ENCODE data around the gene PALLD.
"Not testable (repeated sequence)": the region's sequence is repeated elsewhere in the genome, so short reads cannot be mapped to it uniquely, and the experiment has no call there.

The PALLD gene

GRCh38 chr4:168682898-168683500 is 186.1 kb downstream of the PALLD start:
- no peak for DNase-seq

- no peak for DNase-seq
These were observed 186.7 kb downstream of the PALLD start for GRCh38 chr4:168683595-168683994.

DNA sequence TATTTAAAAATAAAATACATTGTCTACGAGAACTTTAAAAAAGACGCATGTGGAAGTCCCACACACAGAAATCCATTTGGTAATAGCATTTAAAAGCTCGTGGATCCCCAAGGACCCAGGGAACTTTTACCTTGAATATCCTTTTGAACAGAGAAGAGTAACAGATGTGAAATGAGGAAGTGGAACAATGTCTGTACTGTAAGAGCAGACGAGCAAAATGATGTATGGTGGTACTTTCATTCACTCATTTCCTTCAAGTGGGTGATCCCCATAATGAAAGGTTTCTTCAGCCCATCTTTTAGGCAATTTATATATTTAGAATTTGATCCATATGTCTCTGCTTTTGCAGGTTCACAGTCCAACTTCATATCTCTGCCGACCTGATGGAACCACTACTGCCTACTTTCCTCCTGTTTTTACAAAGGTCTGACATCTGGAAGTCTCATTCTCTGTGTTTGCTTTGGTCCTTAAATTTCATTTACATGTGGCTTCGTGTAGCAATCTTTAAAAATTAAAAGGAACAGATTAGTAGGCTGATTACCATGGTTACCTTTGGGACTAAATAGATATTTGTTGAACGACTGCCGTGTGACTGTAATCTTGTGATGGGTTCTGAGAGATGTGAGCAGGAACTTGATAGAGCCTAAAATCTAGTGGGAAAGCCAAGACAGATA is 188.4 kb downstream of the PALLD start:
- no peak for DNase-seq

GRCh38 chr4:168688584-168688983 is 191.7 kb downstream of the PALLD start:
- no peak for DNase-seq

- DNase-seq = no peak
These were observed 192.9 kb downstream of the PALLD start for GRCh38 chr4:168689791-168690190.

DNA sequence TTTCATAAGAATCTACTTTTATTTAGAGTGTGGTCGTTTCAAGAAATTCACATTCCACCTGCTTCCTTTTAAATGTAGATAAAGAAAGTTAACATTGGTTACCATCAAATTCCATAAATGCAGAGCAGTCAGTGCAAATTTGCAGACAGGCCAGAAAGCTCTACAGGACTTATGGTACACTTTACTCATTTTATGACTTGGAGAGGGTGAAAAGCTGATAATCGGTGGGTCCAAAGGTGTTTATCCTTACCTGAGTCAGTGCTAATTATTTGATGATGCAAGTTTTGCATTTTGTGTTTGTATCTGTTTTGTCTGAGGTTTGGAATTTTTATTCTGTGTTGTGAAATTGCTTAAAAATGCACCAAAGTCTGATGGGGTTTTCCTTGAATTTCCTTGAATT is 193.3 kb downstream of the PALLD start:
- DNase-seq = no peak

GRCh38 chr4:168691631-168692369 is 194.9 kb downstream of the PALLD start:
- DNase-seq = no peak

- no peak for DNase-seq
These were observed 197.1 kb downstream of the PALLD start for GRCh38 chr4:168693750-168694490.

DNA sequence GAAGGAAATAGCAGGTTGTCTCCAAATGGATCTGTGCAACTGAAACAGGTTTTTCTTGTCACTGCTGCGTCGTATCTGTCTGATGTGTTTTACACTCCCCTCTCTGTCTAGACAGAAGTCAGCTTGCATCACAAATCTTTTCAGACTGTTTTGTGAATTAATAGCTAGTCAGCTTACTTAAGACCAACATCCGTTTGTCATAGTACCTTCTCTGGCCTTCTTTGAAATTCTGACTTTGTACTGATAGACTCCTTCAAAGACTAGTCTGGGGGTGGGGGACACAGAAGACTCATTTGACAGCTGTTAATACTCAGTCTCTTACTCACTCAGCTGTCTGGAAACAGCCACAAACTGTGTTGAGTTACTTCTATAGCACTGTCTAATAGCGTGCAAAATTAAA is 197.8 kb downstream of the PALLD start:
- no peak for DNase-seq

GRCh38 chr4:168695288-168695687 is 198.4 kb downstream of the PALLD start:
- no peak for DNase-seq

GRCh38 chr4:168696280-168696679 is 199.4 kb downstream of the PALLD start:
- DNase-seq = no peak

- DNase-seq = no peak
These were observed 200.0 kb downstream of the PALLD start for GRCh38 chr4:168696826-168697225.

- DNase-seq = no peak
These were observed 202.5 kb downstream of the PALLD start for GRCh38 chr4:168699224-168699878.

DNA sequence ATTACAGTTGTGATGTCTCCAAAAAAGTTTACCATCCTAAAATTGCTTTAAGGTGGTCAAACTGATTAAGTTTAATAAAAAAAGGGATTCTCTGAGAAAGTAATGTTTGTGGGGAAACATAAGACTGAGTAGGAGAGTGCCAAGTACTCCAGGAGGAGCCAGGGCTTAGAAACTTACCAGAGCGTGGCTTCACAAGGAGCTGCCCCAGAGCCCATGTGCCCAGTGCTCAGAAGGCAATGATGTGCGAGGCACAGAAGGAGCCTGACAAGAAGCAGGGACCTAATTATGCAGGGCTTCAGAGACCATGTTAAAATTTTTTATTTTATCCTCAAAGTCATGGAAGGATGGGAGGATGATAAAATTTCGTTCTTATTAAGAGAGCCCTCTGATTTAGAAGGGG is 204.2 kb downstream of the PALLD start:
- no peak for DNase-seq

GRCh38 chr4:168702581-168703087 is 205.8 kb downstream of the PALLD start:
- DNase-seq = not testable (repeated sequence)

DNA sequence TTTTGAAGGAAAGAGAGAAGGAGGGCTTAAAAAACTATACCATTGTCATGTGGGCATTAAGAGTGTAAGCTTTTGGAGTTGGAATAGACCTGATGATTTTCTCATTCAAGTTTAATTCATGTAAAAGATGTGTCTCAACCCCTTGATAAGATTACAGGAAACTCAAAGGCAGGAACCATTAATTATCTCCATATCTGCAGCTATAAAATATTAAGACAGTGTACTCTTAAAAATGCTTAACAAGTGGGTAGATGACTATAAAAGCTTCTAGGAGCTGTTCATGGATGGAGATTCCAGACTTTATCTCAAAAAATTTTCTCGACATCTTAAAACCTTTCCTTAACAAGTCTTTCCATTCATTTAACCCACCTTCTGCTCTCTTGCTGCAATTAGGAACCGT is 208.3 kb downstream of the PALLD start:
- DNase-seq = no peak

DNA sequence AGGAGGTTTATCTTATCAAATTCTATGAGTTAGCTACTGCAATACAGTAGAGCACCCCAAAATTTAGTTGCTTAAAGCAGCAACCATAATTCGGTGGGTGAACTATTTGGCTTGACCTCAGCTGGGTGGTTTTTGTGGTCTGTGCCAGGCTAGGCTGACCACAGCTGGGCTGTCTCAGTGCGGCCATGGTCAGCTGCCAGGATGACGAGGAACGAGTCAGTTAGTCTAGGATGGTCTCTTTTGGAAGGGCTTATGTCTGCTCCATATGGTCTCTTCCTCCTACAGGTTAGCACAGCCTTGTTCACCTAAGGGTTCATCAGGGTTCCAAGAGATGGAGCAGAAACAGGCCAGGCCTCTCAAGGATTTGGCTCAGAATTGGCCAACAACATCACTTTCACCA is 210.4 kb downstream of the PALLD start:
- DNase-seq = no peak

GRCh38 chr4:168708108-168708507 is 211.3 kb downstream of the PALLD start:
- DNase-seq = no peak

- no peak for DNase-seq
These were observed 213.6 kb downstream of the PALLD start for GRCh38 chr4:168710353-168710946.

DNA sequence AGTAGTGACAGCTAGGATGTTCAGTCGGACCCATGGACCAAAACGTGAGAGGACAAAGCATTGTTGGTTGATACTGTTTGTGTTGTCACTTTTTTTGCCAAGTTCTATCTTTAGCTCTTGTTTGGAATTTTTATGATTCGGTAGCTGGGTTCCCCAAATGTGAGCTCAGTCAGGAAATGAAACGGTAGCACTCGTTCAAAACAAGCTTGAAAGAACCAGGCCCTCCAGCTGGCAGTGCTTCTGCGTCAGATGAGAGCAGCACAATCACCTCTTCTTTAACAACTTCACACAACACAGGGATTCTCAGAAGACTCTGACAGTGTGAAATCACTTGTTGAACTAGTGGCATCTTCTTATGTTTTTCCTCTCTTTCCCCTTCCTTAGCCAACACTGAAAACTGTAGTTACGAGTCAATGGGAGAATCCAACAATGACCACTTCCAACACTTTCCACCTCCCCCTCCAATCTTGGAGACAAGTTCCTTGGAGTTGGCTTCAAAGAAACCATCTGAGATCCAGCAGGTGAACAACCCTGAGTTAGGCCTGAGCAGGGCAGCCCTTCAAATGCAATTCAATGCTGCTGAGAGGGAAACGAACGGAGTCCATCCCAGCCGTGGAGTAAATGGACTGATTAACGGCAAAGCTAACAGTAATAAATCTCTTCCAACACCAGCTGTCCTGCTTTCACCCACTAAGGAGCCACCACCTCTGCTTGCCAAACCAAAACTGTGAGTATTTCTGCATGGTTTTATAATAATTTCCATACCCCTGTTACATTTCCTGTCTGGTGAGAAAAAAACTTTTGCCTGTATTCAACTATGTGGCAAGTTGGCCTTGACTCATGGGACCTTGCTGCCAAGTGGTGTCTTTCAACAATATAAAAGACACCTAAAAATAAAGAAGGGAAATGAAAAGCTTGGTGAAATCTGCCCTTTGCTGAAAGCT is 214.6 kb downstream of the PALLD start:
- DNase-seq = no peak

GRCh38 chr4:168712316-168712890 is 215.6 kb downstream of the PALLD start:
- DNase-seq = no peak
